ENCODE results near the gene OTOGL.
A peak's percentile ranks its signal among the peaks of the same experiment; 100 is the strongest.

The OTOGL gene

DNA sequence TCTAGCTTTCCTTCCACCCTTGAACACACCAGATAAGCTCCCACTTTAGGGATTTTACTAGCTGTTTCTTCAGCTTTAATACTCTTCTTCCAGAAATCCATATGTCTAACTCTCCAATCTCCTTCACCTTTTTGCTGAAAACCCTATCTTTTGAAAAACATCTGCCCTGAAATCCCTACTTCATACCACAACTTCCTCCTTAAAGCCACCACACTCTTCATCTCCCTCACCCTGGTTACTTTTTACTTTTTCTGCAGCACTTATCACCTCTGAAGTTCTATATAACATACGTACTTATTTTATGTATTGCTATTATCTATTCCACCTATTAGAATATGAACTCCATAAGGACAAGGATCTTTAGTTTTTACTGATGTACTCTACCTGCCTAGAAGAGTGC is 316.1 kb downstream of the OTOGL start:
- TF ChIP-seq, protein P1, sequence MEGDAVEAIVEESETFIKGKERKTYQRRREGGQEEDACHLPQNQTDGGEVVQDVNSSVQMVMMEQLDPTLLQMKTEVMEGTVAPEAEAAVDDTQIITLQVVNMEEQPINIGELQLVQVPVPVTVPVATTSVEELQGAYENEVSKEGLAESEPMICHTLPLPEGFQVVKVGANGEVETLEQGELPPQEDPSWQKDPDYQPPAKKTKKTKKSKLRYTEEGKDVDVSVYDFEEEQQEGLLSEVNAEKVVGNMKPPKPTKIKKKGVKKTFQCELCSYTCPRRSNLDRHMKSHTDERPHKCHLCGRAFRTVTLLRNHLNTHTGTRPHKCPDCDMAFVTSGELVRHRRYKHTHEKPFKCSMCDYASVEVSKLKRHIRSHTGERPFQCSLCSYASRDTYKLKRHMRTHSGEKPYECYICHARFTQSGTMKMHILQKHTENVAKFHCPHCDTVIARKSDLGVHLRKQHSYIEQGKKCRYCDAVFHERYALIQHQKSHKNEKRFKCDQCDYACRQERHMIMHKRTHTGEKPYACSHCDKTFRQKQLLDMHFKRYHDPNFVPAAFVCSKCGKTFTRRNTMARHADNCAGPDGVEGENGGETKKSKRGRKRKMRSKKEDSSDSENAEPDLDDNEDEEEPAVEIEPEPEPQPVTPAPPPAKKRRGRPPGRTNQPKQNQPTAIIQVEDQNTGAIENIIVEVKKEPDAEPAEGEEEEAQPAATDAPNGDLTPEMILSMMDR (IDR thresholded peaks at IDR 0.05; ENCODE audit: unreplicated experiment in 3 of 3) = no peak
- Mint-ChIP-seq H3K4me3 (no peak overlapping the region), H3K27me3 (ENCODE audit: low read depth) (no peaks in the 10 kb centered on the region), H3K27ac (no peak overlapping the region), H3K36me3 (ENCODE audit: low read depth) (no peaks in the 10 kb centered on the region), H3K4me1 (peaks cover 19% of the 10 kb centered on the region), H3K9me3 (no peaks in the 10 kb centered on the region)

DNA sequence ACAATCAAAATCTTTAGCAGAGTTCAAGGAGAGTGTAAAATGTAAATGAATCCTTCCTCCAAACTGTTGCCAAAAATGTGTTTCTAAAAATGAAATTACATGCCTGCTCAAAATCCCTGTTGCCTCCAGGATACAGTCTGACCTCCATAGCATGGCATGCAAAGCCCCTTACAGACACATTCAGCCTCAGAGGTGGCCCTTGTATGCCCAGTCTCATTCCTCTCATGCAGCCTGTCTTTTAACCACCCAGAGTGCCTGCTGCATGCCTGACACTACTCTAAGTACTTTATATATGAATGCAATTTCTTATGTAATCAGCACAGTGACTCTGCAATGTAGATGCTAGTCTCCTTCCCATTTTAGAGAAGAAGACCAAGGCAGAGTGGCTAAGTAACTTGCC is 320.3 kb downstream of the OTOGL start:
- Mint-ChIP-seq H3K27me3 (ENCODE audit: low read depth) (no peaks in the 10 kb centered on the region), H3K4me3 (no peak overlapping the region), H3K4me1 (peaks cover 35% of the 10 kb centered on the region), H3K9me3 (no peaks in the 10 kb centered on the region), H3K27ac (peak overlapping the region; percentile 50 to 64 (median 62)), H3K36me3 (ENCODE audit: low read depth) (no peaks in the 10 kb centered on the region)
- TF ChIP-seq, protein P1 (IDR thresholded peaks at IDR 0.05; ENCODE audit: unreplicated experiment in 3 of 3) = no peak

DNA sequence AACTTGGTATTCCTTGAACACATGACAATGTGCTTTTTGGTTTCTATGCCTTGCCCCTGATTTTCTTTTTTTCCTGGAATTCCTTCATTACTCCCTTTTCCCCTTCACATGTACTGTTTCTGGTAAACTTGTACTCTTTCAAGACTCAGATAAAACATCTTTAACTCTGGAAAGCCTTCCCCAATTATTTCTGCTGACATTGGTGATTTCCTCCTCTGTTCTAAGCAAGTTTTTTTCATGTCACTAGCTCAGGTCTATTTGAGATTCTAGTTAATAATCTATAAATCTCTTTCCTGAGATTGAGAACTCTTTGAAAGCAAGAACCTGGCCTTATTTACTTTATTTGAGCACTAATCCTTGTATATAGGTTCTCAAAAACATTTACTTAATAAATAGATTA is 320.7 kb downstream of the OTOGL start:
- no peaks in the 10 kb centered on the region for H3K27me3 Mint-ChIP-seq (ENCODE audit: low read depth)
- no peak overlapping the region for H3K4me3 Mint-ChIP-seq
- H3K27ac Mint-ChIP-seq = peak overlapping the region; percentile 50 to 64 (median 62)
- no peaks in the 10 kb centered on the region for H3K9me3 Mint-ChIP-seq
- H3K4me1 Mint-ChIP-seq = peaks cover 35% of the 10 kb centered on the region
- no peaks in the 10 kb centered on the region for H3K36me3 Mint-ChIP-seq (ENCODE audit: low read depth)
- TF ChIP-seq, protein P1 (IDR thresholded peaks at IDR 0.05; ENCODE audit: unreplicated experiment in 3 of 3) = no peak

DNA sequence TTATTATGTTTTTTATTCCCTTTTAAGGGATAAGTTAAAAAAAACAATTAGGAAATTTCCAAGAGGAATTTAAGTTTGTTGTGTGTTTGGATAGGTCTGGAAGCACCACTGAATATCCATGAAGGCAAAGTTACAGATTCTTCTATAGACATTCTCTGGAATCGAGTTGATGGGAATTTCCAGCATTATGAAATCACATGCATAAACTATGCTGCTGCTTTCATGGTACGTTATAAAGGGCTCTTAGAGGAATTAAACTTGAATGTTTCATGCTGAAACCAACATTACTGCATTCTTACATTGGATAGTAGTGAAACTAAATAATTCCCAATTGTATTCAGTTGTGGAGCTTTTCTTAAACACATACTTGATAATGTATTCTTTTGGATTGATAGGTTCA is 323.2 kb downstream of the OTOGL start:
- H3K27me3 Mint-ChIP-seq (ENCODE audit: low read depth) = no peaks in the 10 kb centered on the region
- H3K36me3 Mint-ChIP-seq (ENCODE audit: low read depth) = no peaks in the 10 kb centered on the region
- peaks cover 35% of the 10 kb centered on the region for H3K4me1 Mint-ChIP-seq
- H3K9me3 Mint-ChIP-seq = no peaks in the 10 kb centered on the region
- peak overlapping the region in 2 of 3 experiments; percentile 38 to 67 for H3K27ac Mint-ChIP-seq
- TF ChIP-seq, protein P1 (IDR thresholded peaks at IDR 0.05; ENCODE audit: unreplicated experiment in 3 of 3) = no peak
- no peak overlapping the region for H3K4me3 Mint-ChIP-seq

Data from nephron (organoid).